GM12873 (cell line): ENCODE measurements around the gene LRRC63.

Experiments used
- CTCF ChIP-seq: IDR thresholded peaks from 2 replicates; pipeline ENCODE4 v1.5.1; 2012; ENCODE audit warnings: low read depth, mild to moderate bottlenecking, moderate library complexity, low read length, control low read depth; ENCODE audit not compliant: insufficient read depth; ENCODE audit errors: missing control alignments

The LRRC63 gene

GRCh38 chr13:46317120-46317519, 105.4 kb downstream of the LRRC63 start:
- TF ChIP-seq CTCF = no peak

GRCh38 chr13:46318986-46319385, 107.3 kb downstream of the LRRC63 start:
- TF ChIP-seq CTCF = no peak

GRCh38 chr13:46320406-46320805, 108.7 kb downstream of the LRRC63 start:
- no peak for TF ChIP-seq CTCF

GRCh38 chr13:46320821-46321220, 109.1 kb downstream of the LRRC63 start:
- no peak for TF ChIP-seq CTCF

GRCh38 chr13:46321494-46322225, 109.9 kb downstream of the LRRC63 start:
- TF ChIP-seq CTCF = peak; percentile 86

- no peak for TF ChIP-seq CTCF
Measured at GRCh38 chr13:46324976-46325375, 113.2 kb downstream of the LRRC63 start.
